Thoracic aorta (tissue), 2 donors: Measurements from ENCODE around the gene XPC. TPM values are rescaled to one million over a fixed set of nuclear protein-coding genes. Genes with fewer than 3 reads are reported as not detected.

Experiments used
- ATAC-seq: fragments of 150-250 bp; one replicate; pipeline ENCODE4 v1.8.0; 2017; ENCODE audit warnings: low read depth; ENCODE audit not compliant: insufficient number of reproducible peaks, low FRiP score
- DNase-seq: peaks from one replicate; pipeline ENCODE4 v3.0.0-alpha.2; 2020; ENCODE audit warnings: low spot score
- H3K27ac ChIP-seq, 2 donors: fragments of 200-600 bp; sonication (generic); 1 replicate in 1 of 2; 2 replicates in 1 of 2; pipeline ENCODE4 v1.5.1; 2016; ENCODE audit warnings: mild to moderate bottlenecking in 2 of 2, moderate library complexity in 2 of 2
- H3K27me3 ChIP-seq: fragments of 200-600 bp; sonication (generic); replicated peaks from 2 replicates; pipeline ENCODE4 v1.6.0; 2016; ENCODE audit warnings: mild to moderate bottlenecking; ENCODE audit not compliant: insufficient read depth
- H3K36me3 ChIP-seq: fragments of 200-600 bp; sonication (generic); one replicate; pipeline ENCODE4 v1.5.1; 2016
- H3K4me1 ChIP-seq, 2 donors: fragments of 200-600 bp; sonication (generic); 1 replicate in 1 of 2; 2 replicates in 1 of 2; pipeline versions ENCODE4 v1.5.1 to v1.6.0; 2016; ENCODE audit warnings: low read depth in 2 of 2, mild to moderate bottlenecking in 1 of 2; ENCODE audit not compliant: control insufficient read depth in 1 of 2
- H3K4me3 ChIP-seq: fragments of 200-600 bp; sonication (generic); 2 replicates; pipeline ENCODE4 v1.5.1; 2016; ENCODE audit warnings: mild to moderate bottlenecking
- H3K9me3 ChIP-seq: fragments of 200-600 bp; sonication (generic); 2 replicates; pipeline ENCODE4 v1.5.1; 2016
- CTCF ChIP-seq: fragments of 200-600 bp; sonication (generic); IDR thresholded peaks from one replicate; pipeline ENCODE4 v1.5.1; 2019; ENCODE audit warnings: antibody characterized with exemption
- total RNA-seq, 2 donors: library from RNA; depleted of rRNA; stranded (reverse); fragments of >200 nt; gene quantifications; one replicate each; pipeline versions ENCODE4 v1.1.0 to v1.2.3, GENCODE V29; 2016

The XPC gene
- total RNA-seq, 2 donors from 2014 or later: 49.2 to 57.1 TPM

DNA sequence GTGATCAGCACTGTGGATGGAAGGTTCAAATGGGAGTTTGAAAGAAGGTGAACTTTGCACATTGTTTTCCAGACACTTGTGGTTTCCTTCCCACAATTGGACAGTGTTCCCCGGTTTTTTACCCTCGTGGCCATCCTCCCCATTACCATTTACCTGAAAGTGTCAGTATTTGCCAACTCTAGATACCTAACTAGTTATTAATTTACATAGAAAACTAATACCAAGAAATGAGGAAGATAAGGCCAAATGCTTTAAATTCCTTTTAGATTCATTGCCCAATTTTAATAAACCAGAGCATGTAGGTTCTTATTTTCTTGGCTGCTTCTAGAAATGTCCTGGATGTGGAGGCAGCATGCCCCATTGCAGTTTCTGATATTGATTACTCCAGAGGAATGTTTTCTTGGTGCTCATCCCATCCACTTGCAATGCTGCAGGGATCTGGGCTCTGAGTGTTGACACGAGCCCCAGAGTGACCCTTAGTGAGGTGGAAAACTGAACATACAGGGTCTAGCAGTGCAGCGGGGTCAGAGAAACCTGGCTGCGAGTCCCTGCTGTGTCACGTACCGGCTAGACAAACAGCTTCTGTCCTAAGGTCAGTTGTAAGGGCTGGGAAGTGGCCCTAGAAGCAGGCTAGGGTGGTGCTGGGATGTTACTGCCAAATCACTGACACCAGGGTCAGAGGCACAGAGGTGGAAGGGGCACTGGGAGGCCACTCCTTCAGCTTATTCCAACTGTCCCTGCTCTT is 23.7 kb upstream of the XPC start:
- no peaks in the 10 kb centered on the region for H3K36me3 ChIP-seq
- peaks cover 10 to 22% of the 10 kb centered on the region in 2 donors for H3K4me1 ChIP-seq
- TF ChIP-seq CTCF: no peak
- H3K4me3 ChIP-seq: no peak overlapping the region
- H3K9me3 ChIP-seq: no peaks in the 10 kb centered on the region
- H3K27ac ChIP-seq: no peak overlapping the region
- H3K27me3 ChIP-seq: no peaks in the 10 kb centered on the region
- ATAC-seq (no peak), DNase-seq (no peak)

GRCh38 chr3:14200841-14201240 is 22.4 kb upstream of the XPC start:
- ATAC-seq: no peak
- no peak overlapping the region for H3K4me3 ChIP-seq
- no peak for TF ChIP-seq CTCF
- peaks cover 14 to 33% of the 10 kb centered on the region in 2 donors for H3K4me1 ChIP-seq
- no peak overlapping the region for H3K27ac ChIP-seq
- no peaks in the 10 kb centered on the region for H3K36me3 ChIP-seq
- no peak for DNase-seq
- H3K27me3 ChIP-seq: no peaks in the 10 kb centered on the region
- H3K9me3 ChIP-seq: no peaks in the 10 kb centered on the region

GRCh38 chr3:14200276-14200675 is 21.9 kb upstream of the XPC start:
- H3K4me3 ChIP-seq: no peak overlapping the region
- DNase-seq (no peak), ATAC-seq (no peak)
- H3K9me3 ChIP-seq: no peaks in the 10 kb centered on the region
- no peak for TF ChIP-seq CTCF
- H3K27me3 ChIP-seq: no peaks in the 10 kb centered on the region
- no peak overlapping the region for H3K27ac ChIP-seq
- no peaks in the 10 kb centered on the region for H3K36me3 ChIP-seq
- H3K4me1 ChIP-seq: peaks cover 14 to 36% of the 10 kb centered on the region in 2 donors

- no peaks in the 10 kb centered on the region for H3K9me3 ChIP-seq
- DNase-seq: no peak
- H3K4me1 ChIP-seq: peaks cover 14 to 31% of the 10 kb centered on the region in 2 donors
- H3K27me3 ChIP-seq: no peaks in the 10 kb centered on the region
- no peak overlapping the region for H3K4me3 ChIP-seq
- no peak for TF ChIP-seq CTCF
- no peak overlapping the region for H3K27ac ChIP-seq
- H3K36me3 ChIP-seq: no peaks in the 10 kb centered on the region
- ATAC-seq: no peak
These were observed 21.2 kb upstream of the XPC start for GRCh38 chr3:14199641-14200040.

GRCh38 chr3:14194865-14195264 is 16.5 kb upstream of the XPC start:
- Histone ChIP-seq H3K27ac (no peak overlapping the region), H3K4me3 (no peak overlapping the region), H3K27me3 (no peaks in the 10 kb centered on the region), H3K9me3 (no peaks in the 10 kb centered on the region), H3K4me1 (peaks cover 4 to 19% of the 10 kb centered on the region in 2 donors), H3K36me3 (no peaks in the 10 kb centered on the region)
- no peak for TF ChIP-seq CTCF
- ATAC-seq (no peak), DNase-seq (no peak)
